NT2/D1 (cell line): ENCODE data around the gene JAGN1.

ENCODE experiments used
- DNase-seq: peaks from one replicate; pipeline ENCODE4 v3.0.0-alpha.2; 2011; ENCODE audit warnings: low read depth, low spot score
- H3K27me3 ChIP-seq: 2 replicates; pipeline ENCODE4 v1.6.0; 2011; ENCODE audit warnings: mild to moderate bottlenecking; ENCODE audit not compliant: insufficient read length, insufficient read depth
- H3K36me3 ChIP-seq: 2 replicates; pipeline ENCODE4 v1.6.1; 2011; ENCODE audit warnings: mild to moderate bottlenecking, low read length, mixed read lengths; ENCODE audit not compliant: insufficient read depth, insufficient read length
- H3K4me1 ChIP-seq: 2 replicates; pipeline ENCODE4 v1.5.1; 2011; ENCODE audit not compliant: insufficient read depth, insufficient read length
- H3K4me3 ChIP-seq: 2 replicates; pipeline ENCODE4 v1.5.1; 2011; ENCODE audit warnings: low read depth; ENCODE audit not compliant: insufficient read length
- H3K9ac ChIP-seq: 2 replicates; pipeline ENCODE4 v1.6.0; 2011; ENCODE audit warnings: low read depth; ENCODE audit not compliant: insufficient read length
- H3K9me3 ChIP-seq: 2 replicates; pipeline ENCODE4 v1.5.1; 2011; ENCODE audit warnings: mild to moderate bottlenecking, low read length; ENCODE audit not compliant: insufficient read depth
- SUZ12 ChIP-seq: IDR thresholded peaks from 2 replicates; pipeline ENCODE4 v1.6.1; 2011; ENCODE audit not compliant: insufficient read length, insufficient read depth; ENCODE audit errors: extremely low read depth
- YY1 ChIP-seq: IDR thresholded peaks from 2 replicates; pipeline ENCODE4 v1.6.1; 2011; ENCODE audit not compliant: insufficient read length, insufficient read depth
- ZNF274 ChIP-seq: IDR thresholded peaks from 2 replicates; pipeline ENCODE4 v1.6.1; 2011; ENCODE audit warnings: mild to moderate bottlenecking, low read depth, low read length

The JAGN1 gene

GRCh38 chr3:9917820-9918219, 27.4 kb downstream of the JAGN1 start:
- no peak for DNase-seq
- no peaks in the 10 kb centered on the region for H3K9me3 ChIP-seq
- H3K27me3 ChIP-seq, result peaks cover 11% of the 10 kb centered on the region
- H3K36me3 ChIP-seq, result no peaks in the 10 kb centered on the region
- peaks cover 22% of the 10 kb centered on the region for H3K4me1 ChIP-seq
- TF ChIP-seq YY1, result no peak
- no peak for TF ChIP-seq ZNF274
- no peak for TF ChIP-seq SUZ12
- no peak overlapping the region for H3K4me3 ChIP-seq
- peak overlapping the region; percentile 62 for H3K9ac ChIP-seq

DNA sequence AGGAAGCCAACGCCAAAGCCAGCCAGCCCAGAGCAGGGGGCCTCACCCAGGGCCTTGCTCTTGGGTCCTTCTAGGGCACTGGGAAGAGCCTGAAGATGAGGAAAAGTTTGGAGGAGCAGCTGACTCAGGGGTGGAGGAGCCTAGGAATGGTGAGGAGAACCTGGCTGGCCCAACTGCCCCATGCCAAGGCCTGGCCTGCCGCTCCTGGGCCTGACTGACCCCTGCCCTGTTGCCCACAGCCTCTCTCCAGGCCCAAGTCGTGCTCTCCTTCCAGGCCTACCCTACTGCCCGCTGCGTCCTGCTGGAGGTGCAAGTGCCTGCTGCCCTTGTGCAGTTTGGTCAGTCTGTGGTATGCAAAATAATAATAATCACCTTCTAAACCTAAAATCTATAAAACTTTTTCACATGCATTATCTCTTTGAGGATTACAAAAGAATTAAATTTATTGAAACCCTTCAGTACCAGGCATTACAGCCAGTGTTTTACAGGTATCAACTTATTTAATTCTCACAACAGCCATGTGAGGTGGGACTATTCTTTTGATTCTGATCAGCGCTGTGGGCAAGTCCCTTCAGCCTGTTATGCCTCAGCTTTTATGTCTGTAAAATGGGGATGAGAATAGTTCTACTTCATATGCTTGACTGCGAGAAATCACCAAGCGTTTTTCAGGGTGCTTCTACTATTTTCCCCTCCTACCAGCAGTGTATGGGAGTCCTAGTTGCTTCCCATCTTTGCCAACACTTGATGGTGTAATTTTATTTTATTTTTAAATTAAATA, 28.0 kb downstream of the JAGN1 start:
- DNase-seq, result no peak

DNA sequence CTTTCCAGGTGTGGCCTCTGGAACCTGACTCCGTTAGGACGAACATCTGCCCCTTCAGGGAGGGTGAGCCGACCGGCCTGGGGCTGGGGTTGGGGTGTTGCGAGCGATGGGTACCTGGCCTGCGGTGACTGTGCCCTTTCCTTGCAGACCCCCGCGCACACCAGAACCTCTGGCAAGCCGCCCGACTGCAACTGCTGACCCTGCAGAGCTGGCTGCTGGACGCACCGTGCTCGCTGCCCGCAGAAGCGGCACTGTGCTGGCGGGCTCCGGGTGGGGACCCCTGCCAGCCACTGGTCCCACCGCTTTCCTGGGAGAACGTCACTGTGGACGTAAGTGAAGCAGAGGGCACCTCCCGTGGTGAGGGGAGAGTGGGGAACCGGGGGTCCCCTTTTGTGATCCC, 37.7 kb downstream of the JAGN1 start:
- H3K9me3 ChIP-seq, result no peaks in the 10 kb centered on the region
- DNase-seq, result no peak
- H3K4me3 ChIP-seq, result no peak overlapping the region
- H3K9ac ChIP-seq, result no peak overlapping the region
- H3K36me3 ChIP-seq, result no peaks in the 10 kb centered on the region
- no peaks in the 10 kb centered on the region for H3K27me3 ChIP-seq
- no peak for TF ChIP-seq YY1
- no peak for TF ChIP-seq ZNF274
- H3K4me1 ChIP-seq, result peaks cover 3% of the 10 kb centered on the region

More for the DNA sequence above, 28.0 kb downstream of the JAGN1 start:
- H3K9me3 ChIP-seq, result no peaks in the 10 kb centered on the region
- no peak overlapping the region for H3K9ac ChIP-seq
- H3K4me3 ChIP-seq, result no peak overlapping the region
- no peaks in the 10 kb centered on the region for H3K36me3 ChIP-seq
- peaks cover 22% of the 10 kb centered on the region for H3K4me1 ChIP-seq
- H3K27me3 ChIP-seq, result peaks cover 11% of the 10 kb centered on the region
- no peak for TF ChIP-seq YY1
- TF ChIP-seq SUZ12, result no peak
- no peak for TF ChIP-seq ZNF274

GRCh38 chr3:9930804-9931418, 40.5 kb downstream of the JAGN1 start:
- no peak overlapping the region for H3K4me3 ChIP-seq
- H3K27me3 ChIP-seq, result no peaks in the 10 kb centered on the region
- no peak for DNase-seq
- H3K9me3 ChIP-seq, result no peaks in the 10 kb centered on the region
- H3K4me1 ChIP-seq, result peaks cover 3% of the 10 kb centered on the region
- no peak overlapping the region for H3K9ac ChIP-seq
- peaks cover 6% of the 10 kb centered on the region for H3K36me3 ChIP-seq
- TF ChIP-seq YY1 (no peak), SUZ12 (no peak), ZNF274 (no peak)

DNA sequence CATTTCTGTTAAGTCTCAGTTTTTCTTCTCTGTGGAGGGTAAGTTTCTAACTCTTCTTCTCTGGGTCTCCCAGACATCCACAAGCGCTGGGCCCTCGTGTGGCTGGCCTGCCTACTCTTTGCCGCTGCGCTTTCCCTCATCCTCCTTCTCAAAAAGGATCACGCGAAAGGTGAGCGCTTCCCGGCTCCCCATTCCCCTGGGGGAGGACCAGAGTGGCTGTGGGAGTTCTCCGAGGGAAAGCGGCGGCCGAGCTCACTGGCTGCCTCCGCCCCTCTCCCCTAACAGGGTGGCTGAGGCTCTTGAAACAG, 42.1 kb downstream of the JAGN1 start:
- Histone ChIP-seq H3K9ac (peak overlapping the region; percentile 93), H3K4me3 (peak overlapping the region; percentile 85), H3K4me1 (peaks cover 3% of the 10 kb centered on the region), H3K27me3 (no peaks in the 10 kb centered on the region), H3K36me3 (peaks cover 20% of the 10 kb centered on the region), H3K9me3 (no peaks in the 10 kb centered on the region)
- TF ChIP-seq SUZ12 (no peak), YY1 (no peak), ZNF274 (no peak)
- no peak for DNase-seq

GRCh38 chr3:9932843-9933560, 42.6 kb downstream of the JAGN1 start:
- peaks cover 25% of the 10 kb centered on the region for H3K36me3 ChIP-seq
- no peaks in the 10 kb centered on the region for H3K9me3 ChIP-seq
- H3K4me3 ChIP-seq, result peak overlapping the region; percentile 85
- H3K27me3 ChIP-seq, result no peaks in the 10 kb centered on the region
- H3K9ac ChIP-seq, result peak overlapping the region; percentile 93
- TF ChIP-seq YY1 (no peak), ZNF274 (no peak), SUZ12 (no peak)
- H3K4me1 ChIP-seq, result peaks cover 3% of the 10 kb centered on the region
- DNase-seq, result no peak
